ENCODE measurements around the gene DNAJB2.

Gene DNAJB2

GRCh38 chr2:219279151-219279915 is at the start of gene DNAJB2:
DNAJB2 (plus strand) TSS chr2:219279366; CDS start chr2:219279834, 468 bp downstream.
- peak; percentile 92 to 96 for DNase-seq (ENCODE audit: low read depth in 1 of 2, low spot score in 1 of 2)
- in situ Hi-C loops (cut with HindIII; ENCODE audit: low pct_unique_long_range_greater_than_20kb, low sequenced_read_pairs), result no loop called here
- TF ChIP-seq JUND (IDR thresholded peaks at IDR 0.05; ENCODE audit: low read depth), result no peak

- in situ Hi-C loops (cut with HindIII; ENCODE audit: low pct_unique_long_range_greater_than_20kb, low sequenced_read_pairs), result no loop called here
- peak in 1 of 2 experiments; percentile 36 for DNase-seq (ENCODE audit: low read depth in 1 of 2, low spot score in 1 of 2)
- no peak for TF ChIP-seq JUND (IDR thresholded peaks at IDR 0.05; ENCODE audit: low read depth)
Measured at GRCh38 chr2:219230059-219230540, 49.1 kb upstream of the DNAJB2 start.

- in situ Hi-C loops (cut with HindIII; ENCODE audit: low pct_unique_long_range_greater_than_20kb, low sequenced_read_pairs), result no loop called here
- DNase-seq (ENCODE audit: low read depth in 1 of 2, low spot score in 1 of 2), result no peak
- no peak for TF ChIP-seq JUND (IDR thresholded peaks at IDR 0.05; ENCODE audit: low read depth)
Measured at GRCh38 chr2:219234331-219234730, 44.8 kb upstream of the DNAJB2 start.

GRCh38 chr2:219243291-219243761 is 35.8 kb upstream of the DNAJB2 start:
- in situ Hi-C loops (cut with HindIII; ENCODE audit: low pct_unique_long_range_greater_than_20kb, low sequenced_read_pairs), result no loop called here
- DNase-seq (ENCODE audit: low read depth in 1 of 2, low spot score in 1 of 2), result no peak
- TF ChIP-seq JUND (IDR thresholded peaks at IDR 0.05; ENCODE audit: low read depth), result no peak

GRCh38 chr2:219244789-219245147 is 34.4 kb upstream of the DNAJB2 start:
- no peak for TF ChIP-seq JUND (IDR thresholded peaks at IDR 0.05; ENCODE audit: low read depth)
- in situ Hi-C loops (cut with HindIII; ENCODE audit: low pct_unique_long_range_greater_than_20kb, low sequenced_read_pairs), result no loop called here
- DNase-seq (ENCODE audit: low read depth in 1 of 2, low spot score in 1 of 2), result no peak

- no peak for TF ChIP-seq JUND (IDR thresholded peaks at IDR 0.05; ENCODE audit: low read depth)
- in situ Hi-C loops (cut with HindIII; ENCODE audit: low pct_unique_long_range_greater_than_20kb, low sequenced_read_pairs), result no loop called here
- DNase-seq (ENCODE audit: low read depth in 1 of 2, low spot score in 1 of 2), result peak; percentile 86 to 91
Measured at GRCh38 chr2:219245148-219245898, 33.8 kb upstream of the DNAJB2 start, which contains the start of the genes GLB1L and STK16. GLB1L (minus strand) TSS chr2:219245444; CDS start chr2:219243573, 1,871 bp downstream. STK16 (plus strand) TSS chr2:219245479; CDS start chr2:219246000, 521 bp downstream.

GRCh38 chr2:219245899-219246230 is 33.3 kb upstream of the DNAJB2 start:
- in situ Hi-C loops (cut with HindIII; ENCODE audit: low pct_unique_long_range_greater_than_20kb, low sequenced_read_pairs), result no loop called here
- no peak for DNase-seq (ENCODE audit: low read depth in 1 of 2, low spot score in 1 of 2)
- no peak for TF ChIP-seq JUND (IDR thresholded peaks at IDR 0.05; ENCODE audit: low read depth)

GRCh38 chr2:219246559-219246958 is 32.6 kb upstream of the DNAJB2 start:
- TF ChIP-seq JUND (IDR thresholded peaks at IDR 0.05; ENCODE audit: low read depth), result no peak
- in situ Hi-C loops (cut with HindIII; ENCODE audit: low pct_unique_long_range_greater_than_20kb, low sequenced_read_pairs), result no loop called here
- DNase-seq (ENCODE audit: low read depth in 1 of 2, low spot score in 1 of 2), result no peak

GRCh38 chr2:219247678-219248642 is 31.2 kb upstream of the DNAJB2 start:
- DNase-seq (ENCODE audit: low read depth in 1 of 2, low spot score in 1 of 2), result no peak
- in situ Hi-C loops (cut with HindIII; ENCODE audit: low pct_unique_long_range_greater_than_20kb, low sequenced_read_pairs), result no loop called here
- no peak for TF ChIP-seq JUND (IDR thresholded peaks at IDR 0.05; ENCODE audit: low read depth)

GRCh38 chr2:219248845-219249202 is 30.3 kb upstream of the DNAJB2 start:
- TF ChIP-seq JUND (IDR thresholded peaks at IDR 0.05; ENCODE audit: low read depth), result no peak
- in situ Hi-C loops (cut with HindIII; ENCODE audit: low pct_unique_long_range_greater_than_20kb, low sequenced_read_pairs), result no loop called here
- DNase-seq (ENCODE audit: low read depth in 1 of 2, low spot score in 1 of 2), result no peak

- DNase-seq (ENCODE audit: low read depth in 1 of 2, low spot score in 1 of 2), result peak in 1 of 2 experiments; percentile 64
- in situ Hi-C loops (cut with HindIII; ENCODE audit: low pct_unique_long_range_greater_than_20kb, low sequenced_read_pairs), result no loop called here
- no peak for TF ChIP-seq JUND (IDR thresholded peaks at IDR 0.05; ENCODE audit: low read depth)
Measured at GRCh38 chr2:219249203-219249980, 29.8 kb upstream of the DNAJB2 start.

All from T47D (cell line).